GM19351 (cell line): ENCODE measurements around the gene HAPLN1.

Experiments
- ATAC-seq: cut with Tn5 transposase; IDR thresholded peaks from one replicate; pipeline ENCODE4 v1.9.1; 2021; ENCODE audit warnings: mild to moderate bottlenecking, moderate library complexity; ENCODE audit not compliant: unreplicated experiment

Gene HAPLN1

DNA sequence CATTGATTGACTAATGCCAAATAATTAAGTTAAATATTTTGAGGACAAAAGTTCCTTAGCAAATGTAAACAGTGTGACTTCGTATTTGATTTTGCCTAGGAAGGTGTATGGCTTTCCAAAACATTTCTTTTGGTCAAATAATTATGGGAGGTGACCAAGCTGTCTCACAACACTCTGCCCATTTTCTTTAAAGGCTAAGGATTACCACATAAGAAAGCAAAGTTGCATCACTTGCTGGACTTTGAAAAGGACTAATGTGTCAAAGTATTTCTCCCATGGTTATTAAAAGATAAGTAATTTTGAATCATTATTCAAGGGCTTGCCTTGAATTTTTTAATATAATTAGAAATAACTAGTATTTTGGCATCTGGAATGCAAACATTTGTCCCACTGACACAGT lies 74.7 kb downstream of the HAPLN1 start:
- no peak for ATAC-seq

DNA sequence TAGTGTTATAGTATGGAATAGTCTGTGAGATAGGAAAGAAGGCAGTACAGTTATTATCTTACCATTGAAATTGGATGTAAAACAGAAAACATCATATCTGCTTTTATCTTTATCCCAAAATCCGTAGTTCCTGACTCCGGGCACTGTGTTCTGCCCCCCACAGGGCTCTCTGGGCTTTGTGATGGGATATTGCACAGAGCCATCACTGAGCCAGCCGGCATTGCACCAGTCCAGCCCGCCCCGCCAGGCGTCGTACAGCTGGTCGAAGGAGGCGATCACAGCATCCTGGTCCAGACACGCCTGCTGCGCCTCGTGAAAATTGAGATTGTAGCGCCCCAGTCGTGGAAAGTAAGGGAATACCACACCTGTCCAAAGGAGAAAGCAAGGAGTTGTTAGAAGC lies 76.4 kb downstream of the HAPLN1 start:
- no peak for ATAC-seq

DNA sequence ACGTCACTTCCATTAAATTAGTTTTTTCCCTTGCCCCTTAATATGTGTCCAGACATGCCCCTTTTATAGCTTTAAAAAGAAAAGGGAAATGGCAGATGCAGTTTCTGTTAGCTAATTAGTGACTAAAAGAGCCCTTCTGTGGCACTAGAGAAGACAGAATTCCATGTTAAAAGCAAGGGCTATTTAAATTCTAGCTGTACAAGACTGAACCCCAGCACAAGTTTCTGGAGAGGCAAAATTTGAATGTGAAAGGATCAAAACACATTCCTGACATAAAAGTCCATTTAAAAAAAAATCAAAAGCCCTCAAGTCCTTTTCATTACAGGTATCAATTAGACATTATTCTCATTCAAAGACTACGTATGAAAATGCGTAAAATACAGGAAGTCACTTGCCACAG lies 78.7 kb downstream of the HAPLN1 start:
- no peak for ATAC-seq

DNA sequence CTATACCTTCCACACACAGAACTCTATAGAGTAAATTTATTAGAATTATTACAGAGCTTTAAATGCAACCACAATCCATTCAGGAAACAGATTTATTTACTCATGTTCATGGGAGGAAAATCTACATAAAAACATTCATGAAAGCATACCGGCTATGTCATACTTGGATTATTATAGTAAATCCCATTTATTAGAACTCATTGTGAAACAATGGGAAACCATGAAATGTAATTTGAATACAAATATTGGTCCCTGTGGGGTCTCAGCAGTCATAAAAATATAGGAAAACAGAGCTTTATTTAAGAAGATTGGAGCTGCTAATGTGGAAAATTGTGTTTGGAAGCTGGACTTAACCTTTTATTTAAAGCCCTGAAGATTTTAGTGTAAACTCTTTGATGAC lies 80.7 kb downstream of the HAPLN1 start:
- no peak for ATAC-seq

DNA sequence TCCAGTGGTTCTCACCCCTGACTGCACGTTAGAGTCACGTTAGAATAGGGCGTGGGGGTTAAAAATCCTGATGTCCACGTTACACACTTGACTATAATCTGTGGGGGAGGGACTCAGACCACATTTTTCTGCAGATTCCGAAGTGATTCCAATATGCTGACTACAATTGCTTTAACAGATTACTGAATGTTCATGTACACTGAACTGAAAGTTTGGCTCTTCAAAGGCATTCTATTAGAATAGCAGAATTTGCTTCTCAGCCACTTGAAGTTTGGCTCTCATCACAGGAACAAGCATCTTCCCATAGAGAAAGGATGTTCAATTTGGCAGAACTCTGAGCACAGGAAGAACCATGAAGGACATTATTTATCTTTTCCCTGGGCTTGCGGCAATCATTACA lies 84.5 kb downstream of the HAPLN1 start:
- no peak for ATAC-seq

DNA sequence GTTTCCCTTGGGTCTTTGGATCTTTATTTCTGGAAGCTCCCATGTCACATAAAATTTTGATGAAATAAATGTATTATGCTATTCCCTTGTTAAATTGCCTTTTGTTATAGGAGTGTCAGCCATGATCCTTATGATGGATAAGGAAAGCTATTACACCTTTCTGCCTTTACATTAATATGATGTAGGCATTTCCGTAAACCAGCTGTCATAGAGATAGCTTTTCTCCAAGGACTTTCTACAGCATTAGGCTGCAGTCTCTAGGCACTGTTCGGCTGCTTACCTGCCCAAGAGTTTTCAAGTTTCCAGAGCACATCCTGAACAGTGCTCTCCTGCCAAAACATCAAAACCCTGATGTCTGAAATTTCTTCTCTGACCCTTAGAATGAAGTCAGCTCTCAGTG lies 87.4 kb downstream of the HAPLN1 start:
- ATAC-seq, result no peak

DNA sequence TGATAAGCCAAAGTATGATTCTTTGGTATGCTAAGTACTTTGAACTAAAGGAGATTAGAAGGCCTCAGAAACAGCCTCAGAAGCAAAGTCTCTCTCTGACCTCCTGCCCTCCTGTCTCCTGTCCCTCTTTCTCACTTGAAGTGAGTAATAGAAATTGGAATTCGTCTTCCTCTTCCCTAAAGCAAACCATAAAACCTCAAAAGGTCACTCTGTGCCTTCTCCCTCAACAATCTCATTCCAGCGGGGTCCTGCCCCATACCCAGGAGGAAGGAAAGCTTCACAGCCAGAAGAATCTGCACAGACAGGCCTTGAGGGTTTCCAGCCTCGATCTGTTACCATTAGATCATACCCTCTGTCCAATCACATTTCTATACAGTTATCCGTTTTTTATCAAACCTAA lies 87.8 kb downstream of the HAPLN1 start:
- ATAC-seq, result no peak

DNA sequence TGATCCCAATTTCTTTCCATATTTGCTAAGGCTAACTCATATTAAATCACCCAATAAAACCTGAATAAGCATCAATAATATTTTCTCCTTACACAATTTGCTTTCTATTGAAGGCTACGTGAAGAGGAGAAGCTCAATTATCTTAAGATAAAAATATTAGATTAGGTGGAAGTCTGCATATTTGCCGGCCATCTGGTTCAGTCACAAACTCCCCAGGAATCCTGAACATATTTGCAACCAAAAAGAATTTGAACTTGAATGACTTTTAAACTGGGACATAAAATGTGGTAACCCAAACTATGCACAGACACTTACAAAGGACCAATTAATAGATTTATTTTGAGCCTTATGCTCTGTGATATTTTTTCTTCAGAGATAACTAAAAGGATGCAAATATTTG lies 92.3 kb downstream of the HAPLN1 start:
- no peak for ATAC-seq

DNA sequence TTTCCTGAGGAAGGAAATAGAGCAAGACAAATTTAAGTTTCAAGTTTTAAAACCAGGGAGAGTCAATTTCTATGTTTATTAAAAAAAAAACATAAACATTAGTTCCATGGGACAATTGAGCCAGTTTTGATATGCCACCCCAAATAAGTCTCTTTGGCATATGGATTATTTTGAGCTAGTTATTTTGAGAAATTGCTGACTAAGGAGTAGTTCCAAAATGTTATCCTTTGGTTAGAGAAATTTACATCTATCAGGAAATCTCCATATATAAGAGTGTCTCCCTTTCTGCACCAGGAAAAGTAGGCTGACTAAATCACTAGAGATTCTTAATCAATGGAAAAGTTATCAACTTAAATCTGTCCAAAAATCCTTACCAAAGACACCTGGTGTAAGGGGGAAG lies 105.8 kb downstream of the HAPLN1 start:
- no peak for ATAC-seq

DNA sequence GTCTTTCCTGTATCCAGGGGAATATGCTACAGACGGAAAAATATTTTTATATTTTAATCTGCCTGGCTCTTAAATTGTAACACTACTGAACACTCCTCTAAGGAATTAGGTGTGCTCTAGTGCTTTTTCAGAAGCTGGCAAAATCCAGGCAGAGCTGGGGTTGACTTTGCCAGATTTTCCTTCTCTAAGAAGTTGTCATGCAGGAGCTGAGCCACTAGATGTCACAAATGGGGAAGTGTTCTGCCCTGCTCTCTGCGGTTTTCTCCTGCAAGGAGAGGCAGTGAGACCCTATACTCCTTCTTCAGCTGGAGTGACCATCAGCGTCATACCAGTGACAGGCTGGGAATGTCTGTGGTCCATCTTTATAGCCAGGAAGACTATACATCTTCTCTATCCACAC lies 112.5 kb downstream of the HAPLN1 start:
- ATAC-seq, result peak; percentile 77

DNA sequence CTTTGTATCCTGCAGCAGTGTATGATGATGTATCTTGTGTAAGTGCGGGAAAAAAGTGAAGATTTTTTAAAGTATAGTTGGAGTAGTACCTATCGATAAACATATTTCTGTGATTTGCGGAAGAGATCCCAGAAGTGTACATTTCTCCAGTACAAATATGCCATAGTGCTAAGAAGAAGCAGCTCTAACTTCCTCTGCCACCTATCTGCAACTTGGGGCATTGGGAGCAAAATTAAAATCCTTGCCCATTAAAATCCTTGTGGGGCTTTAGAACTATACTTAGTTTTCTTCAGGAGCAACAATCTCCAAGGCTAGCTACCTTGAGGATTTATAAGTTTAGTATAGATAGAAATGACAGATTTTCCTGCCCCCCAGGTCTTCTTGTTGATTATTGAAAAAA lies 125.4 kb downstream of the HAPLN1 start:
- ATAC-seq, result no peak

DNA sequence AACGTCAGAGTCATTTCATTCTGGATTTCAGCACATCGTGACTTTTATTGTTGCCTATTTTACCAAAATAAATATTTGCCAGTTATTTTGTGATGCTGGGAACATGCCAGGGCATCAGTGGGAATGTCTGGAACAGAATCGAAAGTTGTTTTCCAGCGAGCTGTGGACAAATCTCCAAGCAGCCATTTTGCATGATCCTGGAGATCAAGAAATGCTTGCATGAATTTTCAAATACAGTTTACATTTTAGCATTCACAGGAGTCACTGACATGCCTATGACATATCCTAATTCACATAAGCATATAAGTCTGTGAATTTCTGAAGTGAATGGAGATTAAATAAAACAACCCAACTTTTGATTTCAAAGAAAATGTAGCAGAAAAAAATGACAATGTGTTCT lies 129.7 kb downstream of the HAPLN1 start:
- no peak for ATAC-seq

DNA sequence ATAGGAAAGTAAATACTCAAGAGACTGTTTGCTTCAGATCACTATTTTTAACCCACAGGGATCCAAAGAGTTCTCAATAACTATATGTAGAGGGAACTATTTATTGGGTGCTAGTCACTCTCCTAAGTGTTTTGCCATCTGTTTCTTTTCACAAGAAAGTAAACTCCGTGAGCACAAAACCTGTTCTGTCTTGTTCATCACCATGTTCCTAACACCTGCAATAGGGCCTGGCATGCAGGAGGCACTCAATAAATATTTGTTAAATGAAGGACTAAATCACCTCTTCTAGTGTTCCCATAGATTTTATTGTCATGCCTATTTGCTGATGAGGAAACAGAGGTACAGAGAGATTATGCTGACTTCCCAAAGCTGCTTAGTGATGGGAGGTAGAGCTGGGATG lies 130.9 kb downstream of the HAPLN1 start:
- no peak for ATAC-seq
